ENCODE measurements around the gene ADAMTS13. TPM values are rescaled to one million over a fixed set of nuclear protein-coding genes. Genes with fewer than 3 reads are reported as not detected.
A peak's percentile ranks its signal among the peaks of the same experiment; 100 is the strongest.
"Not testable (repeated sequence)": the region's sequence is repeated elsewhere in the genome, so short reads cannot be mapped to it uniquely, and the experiment has no call there.

Gene ADAMTS13
- total RNA-seq (1 to 10 TPM in 2 of 4 donors, under 1 TPM in 2; 0.71 to 1.9 (median 1.4) TPM), polyA plus RNA-seq (1 to 10 TPM in 1 of 3 donors, under 1 TPM in 2; 0.60 to 3.4 (median 0.69) TPM)

- WGBS, 2 donors, result 63 to 66% methylated on average over 23 of the region's 23 CpGs
- Histone ChIP-seq H3K4me3 (no peak within 1 kb of the TSS), H3K27me3 (peaks cover 0 to 32% (median 4%) of the 10 kb centered on the region in 3 donors), H3K36me3 (no peaks in the 10 kb centered on the region), H3K27ac (no peak within 1 kb of the TSS), H3K9me3 (no peaks in the 10 kb centered on the region), H3K4me1 (peaks cover 0 to 14% (median 10%) of the 10 kb centered on the region in 4 donors)
- DNase-seq, result no peak
- TF ChIP-seq CTCF (IDR thresholded peaks at IDR 0.05) (no peak), POLR2AphosphoS5 (IDR thresholded peaks at IDR 0.05) (no peak), POLR2A (IDR thresholded peaks at IDR 0.05) (no peak), EP300 (IDR thresholded peaks at IDR 0.05) (no peak)
- intact Hi-C loops (cut with DNase I), result no loop called here
Measured at GRCh38 chr9:133421615-133422542, at the start of gene ADAMTS13. Gene ADAMTS13 (plus strand): TSS chr9:133422367. CDS start chr9:133422444, 77 bp downstream.

- H3K4me1 ChIP-seq, result peaks cover 0 to 64% (median 60%) of the 10 kb centered on the region in 4 donors
- no peaks in the 10 kb centered on the region for H3K27me3 ChIP-seq
- TF ChIP-seq EP300 (IDR thresholded peaks at IDR 0.05), result no peak
- TF ChIP-seq CTCF (IDR thresholded peaks at IDR 0.05), result no peak
- no peak for TF ChIP-seq POLR2AphosphoS5 (IDR thresholded peaks at IDR 0.05)
- no peak for TF ChIP-seq POLR2A (IDR thresholded peaks at IDR 0.05)
- intact Hi-C loops (cut with DNase I), result loop anchor here (5.0 kb wide), 1 partner anchor 43 kb away; the partner anchor contains the start of gene REXO4
- H3K9me3 ChIP-seq, result no peaks in the 10 kb centered on the region
- 12 to 17% methylated on average over 12 of the region's 12 CpGs for WGBS, 2 donors
- DNase-seq, result no peak
- peak overlapping the region; percentile 93 to 99 (median 94) for H3K27ac ChIP-seq
- peak overlapping the region; percentile 80 to 99 (median 88) for H3K4me3 ChIP-seq
- peaks cover 0 to 27% (median 4%) of the 10 kb centered on the region in 4 donors for H3K36me3 ChIP-seq
Measured at GRCh38 chr9:133374612-133375115, 47.5 kb upstream of the ADAMTS13 start.

- Histone ChIP-seq H3K4me1 (peaks cover 0 to 62% (median 54%) of the 10 kb centered on the region in 4 donors), H3K27ac (peak overlapping the region; percentile 93 to 99 (median 94)), H3K9me3 (no peaks in the 10 kb centered on the region), H3K4me3 (peak overlapping the region; percentile 80 to 99 (median 88)), H3K27me3 (no peaks in the 10 kb centered on the region), H3K36me3 (peaks cover 0 to 21% (median 3%) of the 10 kb centered on the region in 4 donors)
- TF ChIP-seq POLR2AphosphoS5 (IDR thresholded peaks at IDR 0.05) (no peak), CTCF (IDR thresholded peaks at IDR 0.05) (no peak), POLR2A (IDR thresholded peaks at IDR 0.05) (no peak), EP300 (IDR thresholded peaks at IDR 0.05) (no peak)
- WGBS, 2 donors, result 1% methylated on average over 39 of the region's 39 CpGs
- intact Hi-C loops (cut with DNase I), result loop anchor here (5.0 kb wide), 1 partner anchor 42 kb away; the partner anchor contains the start of gene REXO4
- DNase-seq, result no peak
Measured at GRCh38 chr9:133375116-133375723, 46.9 kb upstream of the ADAMTS13 start.

GRCh38 chr9:133375724-133376654 lies 46.2 kb upstream of the ADAMTS13 start, which contains the start of the genes STKLD1 and SURF4:
Gene STKLD1 (plus strand): TSS chr9:133376366. CDS start chr9:133376474, 108 bp downstream.
Gene SURF4 (minus strand): TSS chr9:133376060. CDS start chr9:133375969, 91 bp downstream.
- Histone ChIP-seq H3K4me3 (peak within 1 kb of the TSS; percentile 80 to 99 (median 88)), H3K36me3 (peaks cover 0 to 13% (median 0%) of the 10 kb centered on the region in 4 donors), H3K27me3 (no peaks in the 10 kb centered on the region), H3K4me1 (peaks cover 0 to 54% (median 46%) of the 10 kb centered on the region in 4 donors), H3K27ac (peak within 1 kb of the TSS; percentile 93 to 99 (median 94)), H3K9me3 (no peaks in the 10 kb centered on the region)
- DNase-seq, result peak; percentile 97
- intact Hi-C loops (cut with DNase I), result loop anchor here (1.0 to 5.0 kb wide), 5 partner anchors 20 to 83 kb away; partner anchors contain the start of genes CACFD1, MED22, REXO4 and RPL7A
- 1% methylated on average over 120 of the region's 120 CpGs for WGBS, 2 donors
- peak in 1 of 4 experiments; percentile 14 for TF ChIP-seq CTCF (IDR thresholded peaks at IDR 0.05)
- no peak for TF ChIP-seq EP300 (IDR thresholded peaks at IDR 0.05)
- no peak for TF ChIP-seq POLR2A (IDR thresholded peaks at IDR 0.05)
- TF ChIP-seq POLR2AphosphoS5 (IDR thresholded peaks at IDR 0.05), result peak; percentile 48 to 83 (median 75)

GRCh38 chr9:133377280-133377679 lies 44.9 kb upstream of the ADAMTS13 start:
- H3K27me3 ChIP-seq, H3K4me3 ChIP-seq, DNase-seq, H3K9me3 ChIP-seq: not testable (repeated sequence)
- Histone ChIP-seq H3K36me3 (peaks cover 0 to 10% (median 0%) of the 10 kb centered on the region in 4 donors), H3K27ac (peak overlapping the region in 1 of 4 donors; percentile 94), H3K4me1 (peaks cover 0 to 41% (median 34%) of the 10 kb centered on the region in 4 donors)
- 89 to 92% methylated on average over 14 of the region's 14 CpGs for WGBS, 2 donors
- intact Hi-C loops (cut with DNase I), result loop anchor here (2.0 to 5.0 kb wide), 2 partner anchors 40 to 82 kb away; partner anchors contain the start of genes CACFD1 and REXO4
